OCI-LY7 (cell line): ENCODE data around the gene SNCB. TPM values are rescaled to one million over a fixed set of nuclear protein-coding genes. Genes with fewer than 3 reads are reported as not detected.

Experiments
- BruUV-seq: library from RNA; stranded (reverse); fragments of 400-500 nt; replicated peaks from 2 replicates; lab custom pipeline; 2021; lab: Mats Ljungman, UMichigan
- CTCF ChIA-PET: fragments of 300-600 bp; sonication (Branson Sonifier 250); formaldehyde crosslinking; loops from one replicate; lab custom pipeline; 2022; ENCODE audit warnings: antibody characterized with exemption; ENCODE audit not compliant: unreplicated experiment; lab: Charles Lee
- POLR2A ChIA-PET: fragments of 300-600 bp; sonication (Branson Sonifier 250); formaldehyde crosslinking; loops from one replicate; lab custom pipeline; 2022; ENCODE audit warnings: antibody characterized with exemption; lab: Charles Lee
- DNase-seq: peaks from one replicate; pipeline ENCODE4 v3.0.0-alpha.2; 2015; ENCODE audit warnings: low spot score
- H2AFZ ChIP-seq: fragments of 200-600 bp; sonication (generic), shearing (Covaris generic); 2 replicates; pipeline ENCODE4 v1.6.1; 2014; ENCODE audit warnings: mild to moderate bottlenecking, antibody characterized with exemption, low read length, moderate library complexity
- H3K27ac ChIP-seq: fragments of 200-600 bp; sonication (generic); 2 replicates; pipeline ENCODE4 v1.5.1; 2014; ENCODE audit warnings: mixed run types, low read depth, mild to moderate bottlenecking, moderate library complexity, low read length, inconsistent platforms; ENCODE audit not compliant: poor library complexity, severe bottlenecking
- H3K36me3 ChIP-seq: fragments of 200-600 bp; sonication (generic); 2 replicates; pipeline ENCODE4 v1.6.1; 2014; ENCODE audit warnings: mild to moderate bottlenecking, antibody characterized with exemption, low read length, moderate library complexity, mixed read lengths; ENCODE audit not compliant: insufficient read depth
- H3K4me1 ChIP-seq: fragments of 200-600 bp; sonication (generic); 2 replicates; pipeline ENCODE4 v1.5.1; 2014; ENCODE audit warnings: mild to moderate bottlenecking, low read length; ENCODE audit not compliant: insufficient read depth, poor library complexity, severe bottlenecking
- H3K4me2 ChIP-seq: fragments of 200-600 bp; sonication (generic); 2 replicates; pipeline ENCODE4 v1.6.1; 2014; ENCODE audit warnings: mild to moderate bottlenecking, low read length
- H3K4me3 ChIP-seq: fragments of 200-600 bp; sonication (generic); 2 replicates; pipeline ENCODE4 v1.5.1; 2014; ENCODE audit warnings: mild to moderate bottlenecking, low read depth, low read length; ENCODE audit not compliant: poor library complexity, severe bottlenecking
- H3K79me2 ChIP-seq: fragments of 200-600 bp; sonication (generic); 2 replicates; pipeline ENCODE4 v1.6.1; 2016; ENCODE audit warnings: low read depth, mild to moderate bottlenecking, low read length, moderate library complexity, mixed read lengths; ENCODE audit not compliant: insufficient read depth
- H3K9me2 ChIP-seq: fragments of 200-600 bp; sonication (generic); 2 replicates; pipeline ENCODE4 v1.6.1; 2016; ENCODE audit warnings: mild to moderate bottlenecking, low read length, mixed read lengths; ENCODE audit not compliant: insufficient read depth
- H3K9me3 ChIP-seq: fragments of 200-600 bp; sonication (generic); 2 replicates; pipeline ENCODE4 v1.6.1; 2014; ENCODE audit warnings: mild to moderate bottlenecking, mixed run types, low read length, mixed read lengths
- H4K20me1 ChIP-seq: fragments of 200-600 bp; sonication (generic); 2 replicates; pipeline ENCODE4 v1.6.1; 2014; ENCODE audit warnings: mild to moderate bottlenecking, antibody characterized with exemption, low read length, moderate library complexity, mixed read lengths; ENCODE audit not compliant: insufficient read depth
- CTCF ChIP-seq: fragments of 200-600 bp; sonication (generic); conservative IDR thresholded peaks from 2 replicates; pipeline ENCODE4 v1.5.1; 2014; ENCODE audit warnings: mild to moderate bottlenecking, antibody characterized with exemption, low read length, moderate library complexity, mixed read lengths
- EZH2phosphoT487 ChIP-seq: fragments of 200-600 bp; sonication (generic); IDR thresholded peaks from 2 replicates; pipeline ENCODE4 v1.6.1; 2018; ENCODE audit warnings: low read depth, borderline replicate concordance, mild to moderate bottlenecking, mixed run types, antibody characterized with exemption, low read length, moderate library complexity, mixed read lengths
- intact Hi-C: fragments of 100-400 bp; cut with micrococcal nuclease; formaldehyde crosslinking; loops from one replicate; pipeline ENCODE4 v1.10.0; 2022; ENCODE audit not compliant: unreplicated experiment
- total RNA-seq, 2 experiments: library from RNA; depleted of rRNA in 1 of 2; stranded (reverse); fragments of >200 nt in 1 of 2; shearing (Covaris generic) in 1 of 2; gene quantifications; 2 replicates each; pipeline ENCODE4 v1.2.3, GENCODE V29; 2014 to 2022

Gene SNCB
- total RNA-seq, 2 experiments from 2014 or later = 0.50 to 3.5 TPM

GRCh38 chr5:176595386-176595943, 34.9 kb downstream of the SNCB start:
- CTCF ChIA-PET = no interaction called here
- H4K20me1 ChIP-seq = no peaks in the 10 kb centered on the region; the same call in 1 of the 2 replicates
- DNase-seq = no peak
- no TSS peak for BruUV-seq
- POLR2A ChIA-PET = no interaction called here
- intact Hi-C loops = no loop called here
- no peak overlapping the region for H3K27ac ChIP-seq
- no peaks in the 10 kb centered on the region for H3K9me3 ChIP-seq
- no peaks in the 10 kb centered on the region for H3K4me1 ChIP-seq
- H3K36me3 ChIP-seq = 0 out of 2 replicates have a peak, but pooled peaks cover 4% of the 10 kb centered on the region
- H3K79me2 ChIP-seq = no peaks in the 10 kb centered on the region
- no peak overlapping the region for H3K4me3 ChIP-seq
- H2AFZ ChIP-seq = no peak overlapping the region
- TF ChIP-seq CTCF (no peak), EZH2phosphoT487 (no peak)
- no peak overlapping the region for H3K4me2 ChIP-seq
- no peaks in the 10 kb centered on the region for H3K9me2 ChIP-seq

- Histone ChIP-seq H3K27ac (no peak overlapping the region), H4K20me1 (no peaks in the 10 kb centered on the region; the same call in 1 of the 2 replicates), H3K4me1 (no peaks in the 10 kb centered on the region), H3K79me2 (no peaks in the 10 kb centered on the region), H3K9me2 (no peaks in the 10 kb centered on the region), H3K36me3 (0 out of 2 replicates have a peak, but pooled peaks cover 4% of the 10 kb centered on the region), H3K4me2 (no peak overlapping the region), H2AFZ (no peak overlapping the region), H3K9me3 (no peaks in the 10 kb centered on the region), H3K4me3 (no peak overlapping the region)
- intact Hi-C loops = no loop called here
- no peak for DNase-seq
- CTCF ChIA-PET = no interaction called here
- POLR2A ChIA-PET = no interaction called here
- BruUV-seq = no TSS peak
- no peak for TF ChIP-seq EZH2phosphoT487
- no peak for TF ChIP-seq CTCF
Observed at GRCh38 chr5:176594554-176594953, 35.8 kb downstream of the SNCB start.

DNA sequence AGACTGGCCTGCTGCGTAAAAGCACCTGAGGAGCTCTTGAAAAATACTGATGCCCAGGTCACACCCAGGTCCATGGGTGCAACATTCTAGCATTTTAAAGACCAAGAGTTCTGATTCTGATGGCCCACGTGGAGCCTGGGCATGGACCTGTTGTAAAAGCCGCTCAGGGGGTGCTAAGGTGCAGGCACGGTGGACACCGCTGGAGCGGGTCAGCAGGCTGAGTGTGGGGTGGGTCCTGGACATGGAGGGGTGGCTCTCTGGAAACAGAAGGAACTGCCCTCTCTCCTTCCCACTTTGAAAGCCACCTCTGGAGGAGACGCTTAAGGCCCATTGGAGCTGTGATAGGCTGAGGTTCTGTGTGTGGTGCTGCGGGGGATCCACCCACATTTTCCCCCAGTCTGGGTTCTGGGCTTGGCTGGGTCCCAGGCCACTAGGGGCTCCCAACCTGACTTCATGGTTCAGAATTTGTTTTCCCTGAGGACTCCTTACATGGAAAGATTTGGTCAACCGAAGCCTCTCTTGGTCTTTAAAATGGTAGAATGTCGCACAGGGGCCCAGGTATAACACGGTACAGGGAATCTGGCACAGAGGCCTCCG, 37.0 kb downstream of the SNCB start:
- Histone ChIP-seq H3K36me3 (0 out of 2 replicates have a peak, but pooled peaks cover 4% of the 10 kb centered on the region), H3K4me3 (no peak overlapping the region), H3K27ac (no peak overlapping the region), H3K79me2 (no peaks in the 10 kb centered on the region), H3K4me1 (no peaks in the 10 kb centered on the region), H2AFZ (no peak overlapping the region), H3K9me2 (no peaks in the 10 kb centered on the region), H4K20me1 (no peaks in the 10 kb centered on the region; the same call in 1 of the 2 replicates), H3K9me3 (no peaks in the 10 kb centered on the region), H3K4me2 (no peak overlapping the region)
- intact Hi-C loops = no loop called here
- TF ChIP-seq CTCF (no peak), EZH2phosphoT487 (no peak)
- ChIA-PET POLR2A (no interaction called here), CTCF (no interaction called here)
- BruUV-seq = no TSS peak
- DNase-seq = no peak
